DMS114 treated with DMSO at 0.1 percent for 48 hours (cell line): Measurements from ENCODE around the gene UAP1L1.

Source experiments
- DNase-seq: peaks from one replicate; lab custom pipeline; 2025; ENCODE audit not compliant: unreplicated experiment; lab: John Stamatoyannopoulos, UW

The UAP1L1 gene

GRCh38 chr9:137130176-137130755, 52.9 kb downstream of the UAP1L1 start:
- DNase-seq, result no peak
